ENCODE measurements around the gene TNIP3. TPM values are rescaled to one million over a fixed set of nuclear protein-coding genes. Genes with fewer than 3 reads are reported as not detected.

Gene TNIP3
- total and polyA plus RNA-seq, 4 experiments from 2014 or later: 0.38 to 0.55 (median 0.53) TPM

DNA sequence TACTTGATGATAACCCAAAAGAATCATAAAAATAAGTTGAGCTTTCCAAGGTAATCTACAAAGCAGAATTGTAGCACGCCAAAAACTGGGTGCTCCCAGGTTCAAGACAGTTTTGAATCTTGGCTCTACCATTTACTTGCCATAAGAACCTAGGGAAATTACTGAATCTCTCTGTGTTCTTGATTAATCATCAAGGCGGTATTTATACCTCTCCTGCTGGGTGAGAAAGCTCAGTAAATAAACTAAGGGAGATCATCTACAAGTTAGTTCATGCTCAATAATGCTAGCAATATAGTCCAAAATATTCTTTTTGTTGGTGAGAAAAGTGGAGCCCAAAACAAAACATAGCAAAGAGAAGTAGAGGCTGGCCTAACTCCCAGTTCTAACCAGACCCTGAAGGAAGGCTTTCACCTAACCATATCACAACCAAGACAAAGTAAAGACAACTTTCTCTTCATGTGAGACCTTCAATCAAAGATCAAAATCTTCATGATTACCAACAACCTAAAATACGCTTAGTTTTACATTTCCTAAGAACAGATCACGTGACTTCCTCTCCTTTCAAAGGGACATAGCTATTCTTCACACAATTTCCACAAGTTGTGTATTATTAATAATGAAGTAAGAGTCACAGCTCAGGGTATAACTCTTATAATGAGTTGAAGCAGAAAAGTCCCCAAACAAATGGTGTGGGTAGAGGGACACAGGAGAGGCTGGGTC is 34.4 kb downstream of the TNIP3 start:
- Histone ChIP-seq H3K4me3 (ENCODE audit: low read length in 2 of 2) (no peak overlapping the region), H3K9me3 (ENCODE audit: control insufficient read depth in 1 of 2, low read length in 2 of 2) (no peaks in the 10 kb centered on the region), H3K27ac (ENCODE audit: low read depth, low read length) (no peak overlapping the region), H3K36me3 (ENCODE audit: insufficient read depth, low read length) (no peaks in the 10 kb centered on the region), H3K4me1 (ENCODE audit: insufficient read depth, low read length) (peaks cover 11% of the 10 kb centered on the region), H3K27me3 (ENCODE audit: insufficient read depth, low read length) (no peaks in the 10 kb centered on the region)
- Mint-ChIP-seq H3K4me1 (peaks cover 10 to 31% (median 13%) of the 10 kb centered on the region in 4 donors), H3K9me3 (peaks cover 0 to 6% (median 0%) of the 10 kb centered on the region in 8 donors), H3K27me3 (no peaks in the 10 kb centered on the region), H3K4me3 (peak overlapping the region in 3 of 8 donors; percentile 1 to 63 (median 4)), H3K27ac (peak overlapping the region in 6 of 7 donors; percentile 0 to 69 (median 10)), H3K36me3 (no peaks in the 10 kb centered on the region)
- no peak for DNase-seq
- intact Hi-C loops (cut with micrococcal nuclease): loop anchor here (10.0 kb wide), 1 partner anchor 55 kb away; no protein-coding TSS in a partner anchor
- CTCF ChIA-PET (ENCODE audit: partially characterized antibody): interaction anchor here (1.3 kb wide), 1 partner anchor 63 kb away, joined by 3 read pairs; no protein-coding TSS in a partner anchor
- POLR2A ChIA-PET (ENCODE audit: partially characterized antibody): interaction anchor here (0.8 kb wide), 1 partner anchor 53 kb away, joined by 3 read pairs; no protein-coding TSS in a partner anchor

DNA sequence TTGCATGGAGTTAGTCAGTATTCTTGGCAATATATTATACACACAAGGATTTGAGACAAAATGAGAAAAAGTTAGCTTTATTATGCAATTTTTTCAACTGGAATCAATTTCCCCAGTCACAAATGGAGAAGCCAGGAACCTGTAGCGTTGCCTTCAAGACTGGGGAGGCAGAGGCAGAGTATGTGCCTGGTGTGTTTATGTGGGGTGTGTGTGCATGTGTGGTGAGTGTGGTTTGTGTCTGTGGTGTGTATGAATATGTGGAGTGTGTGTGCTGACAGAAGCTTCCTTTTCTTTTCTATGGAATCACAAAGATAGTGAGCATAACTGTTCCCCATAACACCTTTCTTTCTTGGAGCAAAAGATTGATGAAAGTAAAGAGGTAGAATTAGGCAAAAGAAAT is 37.0 kb downstream of the TNIP3 start:
- H3K27ac Mint-ChIP-seq: no peak overlapping the region
- H3K4me1 ChIP-seq (ENCODE audit: insufficient read depth, low read length): peaks cover 11% of the 10 kb centered on the region
- no peak overlapping the region for H3K4me3 ChIP-seq (ENCODE audit: low read length in 2 of 2)
- no peaks in the 10 kb centered on the region for H3K27me3 Mint-ChIP-seq
- H3K36me3 Mint-ChIP-seq: no peaks in the 10 kb centered on the region
- H3K9me3 ChIP-seq (ENCODE audit: control insufficient read depth in 1 of 2, low read length in 2 of 2): no peaks in the 10 kb centered on the region
- no peak for DNase-seq
- peaks cover 9 to 27% (median 12%) of the 10 kb centered on the region in 4 donors for H3K4me1 Mint-ChIP-seq
- ChIA-PET POLR2A (ENCODE audit: partially characterized antibody) (no interaction called here), CTCF (ENCODE audit: partially characterized antibody) (no interaction called here)
- intact Hi-C loops (cut with micrococcal nuclease): no loop called here
- H3K27ac ChIP-seq (ENCODE audit: low read depth, low read length): no peak overlapping the region
- no peaks in the 10 kb centered on the region for H3K27me3 ChIP-seq (ENCODE audit: insufficient read depth, low read length)
- no peaks in the 10 kb centered on the region for H3K36me3 ChIP-seq (ENCODE audit: insufficient read depth, low read length)
- peak overlapping the region in 1 of 8 donors; percentile 10 for H3K4me3 Mint-ChIP-seq
- H3K9me3 Mint-ChIP-seq: peaks cover 0 to 6% (median 0%) of the 10 kb centered on the region in 8 donors

DNA sequence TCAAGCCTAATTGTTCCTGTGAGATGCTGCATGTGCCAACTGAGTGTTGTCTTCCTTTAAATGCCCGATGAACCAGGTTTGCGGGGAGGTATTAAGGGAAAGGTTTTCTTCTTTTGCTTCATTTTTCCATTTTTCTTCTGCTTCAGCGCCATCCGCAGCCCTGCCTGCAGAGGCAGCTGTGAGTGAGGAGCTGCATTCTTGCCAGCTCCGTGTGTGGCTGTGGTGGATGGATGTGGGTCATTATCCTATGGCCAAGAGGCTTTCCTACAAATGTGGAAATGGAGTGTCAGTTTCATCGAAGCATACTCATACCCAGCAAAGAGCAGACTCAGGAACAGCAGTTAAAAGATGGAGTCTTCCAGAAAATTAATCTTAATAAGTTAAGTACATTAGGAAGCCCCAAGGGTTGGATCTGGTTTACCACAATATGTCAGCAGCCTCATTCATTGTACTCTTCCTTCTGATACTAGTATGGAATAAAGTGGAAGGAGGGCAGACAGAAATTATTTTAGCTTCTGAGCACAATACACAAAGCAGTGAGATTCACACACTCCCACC is 37.6 kb downstream of the TNIP3 start:
- no peak for DNase-seq
- peaks cover 9 to 27% (median 12%) of the 10 kb centered on the region in 4 donors for H3K4me1 Mint-ChIP-seq
- Histone ChIP-seq H3K9me3 (ENCODE audit: control insufficient read depth in 1 of 2, low read length in 2 of 2) (no peaks in the 10 kb centered on the region), H3K36me3 (ENCODE audit: insufficient read depth, low read length) (no peaks in the 10 kb centered on the region), H3K27ac (ENCODE audit: low read depth, low read length) (no peak overlapping the region), H3K4me3 (ENCODE audit: low read length in 2 of 2) (no peak overlapping the region), H3K4me1 (ENCODE audit: insufficient read depth, low read length) (peaks cover 11% of the 10 kb centered on the region), H3K27me3 (ENCODE audit: insufficient read depth, low read length) (no peaks in the 10 kb centered on the region)
- H3K9me3 Mint-ChIP-seq: peaks cover 0 to 6% (median 0%) of the 10 kb centered on the region in 8 donors
- no peaks in the 10 kb centered on the region for H3K27me3 Mint-ChIP-seq
- ChIA-PET POLR2A (ENCODE audit: partially characterized antibody) (no interaction called here), CTCF (ENCODE audit: partially characterized antibody) (no interaction called here)
- H3K36me3 Mint-ChIP-seq: no peaks in the 10 kb centered on the region
- intact Hi-C loops (cut with micrococcal nuclease): no loop called here
- no peak overlapping the region for H3K4me3 Mint-ChIP-seq
- H3K27ac Mint-ChIP-seq: peak overlapping the region in 1 of 7 donors; percentile 71

GRCh38 chr4:121125498-121125885 is 38.6 kb downstream of the TNIP3 start:
- Mint-ChIP-seq H3K27me3 (no peaks in the 10 kb centered on the region), H3K9me3 (peaks cover 0 to 6% (median 0%) of the 10 kb centered on the region in 8 donors), H3K36me3 (no peaks in the 10 kb centered on the region), H3K27ac (peak overlapping the region in 1 of 7 donors; percentile 22), H3K4me3 (no peak overlapping the region), H3K4me1 (peaks cover 9 to 30% (median 13%) of the 10 kb centered on the region in 4 donors)
- H3K4me1 ChIP-seq (ENCODE audit: insufficient read depth, low read length): peaks cover 11% of the 10 kb centered on the region
- H3K27me3 ChIP-seq (ENCODE audit: insufficient read depth, low read length): no peaks in the 10 kb centered on the region
- H3K27ac ChIP-seq (ENCODE audit: low read depth, low read length): no peak overlapping the region
- ChIA-PET CTCF (ENCODE audit: partially characterized antibody) (no interaction called here), POLR2A (ENCODE audit: partially characterized antibody) (interaction anchor here (0.9 kb wide), 1 partner anchor 9 kb away, joined by 3 read pairs; no protein-coding TSS in a partner anchor)
- intact Hi-C loops (cut with micrococcal nuclease): no loop called here
- H3K36me3 ChIP-seq (ENCODE audit: insufficient read depth, low read length): no peaks in the 10 kb centered on the region
- DNase-seq: no peak
- no peaks in the 10 kb centered on the region for H3K9me3 ChIP-seq (ENCODE audit: control insufficient read depth in 1 of 2, low read length in 2 of 2)
- H3K4me3 ChIP-seq (ENCODE audit: low read length in 2 of 2): no peak overlapping the region

GRCh38 chr4:121122661-121123060 is 41.5 kb downstream of the TNIP3 start:
- Histone ChIP-seq H3K27ac (ENCODE audit: low read depth, low read length) (no peak overlapping the region), H3K4me3 (ENCODE audit: low read length in 2 of 2) (no peak overlapping the region), H3K27me3 (ENCODE audit: insufficient read depth, low read length) (no peaks in the 10 kb centered on the region), H3K9me3 (ENCODE audit: control insufficient read depth in 1 of 2, low read length in 2 of 2) (no peaks in the 10 kb centered on the region), H3K36me3 (ENCODE audit: insufficient read depth, low read length) (no peaks in the 10 kb centered on the region), H3K4me1 (ENCODE audit: insufficient read depth, low read length) (peaks cover 9% of the 10 kb centered on the region)
- Mint-ChIP-seq H3K27ac (no peak overlapping the region), H3K9me3 (no peaks in the 10 kb centered on the region), H3K27me3 (no peaks in the 10 kb centered on the region), H3K4me3 (no peak overlapping the region), H3K4me1 (peaks cover 9 to 31% (median 13%) of the 10 kb centered on the region in 4 donors), H3K36me3 (no peaks in the 10 kb centered on the region)
- intact Hi-C loops (cut with micrococcal nuclease): no loop called here
- CTCF ChIA-PET (ENCODE audit: partially characterized antibody): interaction anchor here (2.1 to 2.3 kb wide), 2 partner anchors 13 to 70 kb away, joined by 7 to 9 read pairs; no protein-coding TSS in a partner anchor
- POLR2A ChIA-PET (ENCODE audit: partially characterized antibody): interaction anchor here (1.3 kb wide), 1 partner anchor 70 kb away, joined by 3 read pairs; no protein-coding TSS in a partner anchor
- DNase-seq: no peak

- H3K9me3 Mint-ChIP-seq: no peaks in the 10 kb centered on the region
- Histone ChIP-seq H3K27ac (ENCODE audit: low read depth, low read length) (no peak overlapping the region), H3K4me3 (ENCODE audit: low read length in 2 of 2) (no peak overlapping the region), H3K27me3 (ENCODE audit: insufficient read depth, low read length) (no peaks in the 10 kb centered on the region), H3K4me1 (ENCODE audit: insufficient read depth, low read length) (peaks cover 9% of the 10 kb centered on the region), H3K9me3 (ENCODE audit: control insufficient read depth in 1 of 2, low read length in 2 of 2) (no peaks in the 10 kb centered on the region), H3K36me3 (ENCODE audit: insufficient read depth, low read length) (no peaks in the 10 kb centered on the region)
- peaks cover 8 to 16% (median 9%) of the 10 kb centered on the region in 4 donors for H3K4me1 Mint-ChIP-seq
- intact Hi-C loops (cut with micrococcal nuclease): loop anchor here (10.0 kb wide), 1 partner anchor 125 kb away; no protein-coding TSS in a partner anchor
- H3K27me3 Mint-ChIP-seq: no peaks in the 10 kb centered on the region
- POLR2A ChIA-PET (ENCODE audit: partially characterized antibody): interaction anchor here (1.4 kb wide), 1 partner anchor 18 kb away, joined by 3 read pairs; no protein-coding TSS in a partner anchor
- H3K36me3 Mint-ChIP-seq: no peaks in the 10 kb centered on the region
- DNase-seq: no peak
- no peak overlapping the region for H3K4me3 Mint-ChIP-seq
- H3K27ac Mint-ChIP-seq: no peak overlapping the region
- CTCF ChIA-PET (ENCODE audit: partially characterized antibody): interaction anchor here (1.2 kb wide), 1 partner anchor 10 kb away, joined by 3 read pairs; no protein-coding TSS in a partner anchor
Measured at GRCh38 chr4:121119715-121120114, 44.4 kb downstream of the TNIP3 start.

DNA sequence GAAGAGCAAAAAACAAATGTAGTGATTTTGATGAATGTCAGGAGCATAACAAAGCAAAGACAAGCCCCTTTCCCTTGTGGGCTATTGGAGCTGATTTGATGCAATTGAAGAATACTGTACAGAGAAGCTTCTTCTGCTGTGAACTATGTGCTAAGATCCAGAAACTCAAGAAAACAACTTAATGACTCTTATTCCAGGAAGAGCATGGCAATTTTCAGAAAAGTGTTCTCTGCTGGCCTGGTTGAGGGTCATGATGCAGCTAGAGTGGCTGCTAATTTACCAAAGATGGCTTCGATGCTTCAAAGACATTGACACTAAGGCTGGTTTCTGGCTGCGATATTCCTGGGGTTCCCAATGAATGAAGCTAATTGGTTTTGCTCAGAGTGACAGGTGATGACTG is 45.8 kb downstream of the TNIP3 start:
- no peak for DNase-seq

More for the DNA sequence above, 45.8 kb downstream of the TNIP3 start:
- Histone ChIP-seq H3K27me3 (ENCODE audit: insufficient read depth, low read length) (no peaks in the 10 kb centered on the region), H3K4me1 (ENCODE audit: insufficient read depth, low read length) (peaks cover 9% of the 10 kb centered on the region), H3K36me3 (ENCODE audit: insufficient read depth, low read length) (no peaks in the 10 kb centered on the region), H3K9me3 (ENCODE audit: control insufficient read depth in 1 of 2, low read length in 2 of 2) (no peaks in the 10 kb centered on the region), H3K4me3 (ENCODE audit: low read length in 2 of 2) (no peak overlapping the region), H3K27ac (ENCODE audit: low read depth, low read length) (no peak overlapping the region)
- Mint-ChIP-seq H3K27me3 (no peaks in the 10 kb centered on the region), H3K4me3 (no peak overlapping the region), H3K4me1 (peaks cover 8 to 21% (median 9%) of the 10 kb centered on the region in 4 donors), H3K9me3 (no peaks in the 10 kb centered on the region), H3K27ac (peak overlapping the region in 2 of 7 donors; percentile 55 to 67), H3K36me3 (no peaks in the 10 kb centered on the region)
- intact Hi-C loops (cut with micrococcal nuclease): loop anchor here (10.0 kb wide), 1 partner anchor 126 kb away; no protein-coding TSS in a partner anchor
- POLR2A ChIA-PET (ENCODE audit: partially characterized antibody): no interaction called here
- CTCF ChIA-PET (ENCODE audit: partially characterized antibody): interaction anchor here (1.6 to 4.1 kb wide), 3 partner anchors 9 to 189 kb away, joined by 6 to 22 read pairs (median 8); no protein-coding TSS in a partner anchor

Data from CD4-positive, alpha-beta memory T cell (primary cell).